Measurements from ENCODE around the gene SLC35G2. TPM values are rescaled to one million over a fixed set of nuclear protein-coding genes. Genes with fewer than 3 reads are reported as not detected.

SLC35G2 gene
- polyA plus RNA-seq, 1 donor from 2014 or later = 6.8 TPM

DNA sequence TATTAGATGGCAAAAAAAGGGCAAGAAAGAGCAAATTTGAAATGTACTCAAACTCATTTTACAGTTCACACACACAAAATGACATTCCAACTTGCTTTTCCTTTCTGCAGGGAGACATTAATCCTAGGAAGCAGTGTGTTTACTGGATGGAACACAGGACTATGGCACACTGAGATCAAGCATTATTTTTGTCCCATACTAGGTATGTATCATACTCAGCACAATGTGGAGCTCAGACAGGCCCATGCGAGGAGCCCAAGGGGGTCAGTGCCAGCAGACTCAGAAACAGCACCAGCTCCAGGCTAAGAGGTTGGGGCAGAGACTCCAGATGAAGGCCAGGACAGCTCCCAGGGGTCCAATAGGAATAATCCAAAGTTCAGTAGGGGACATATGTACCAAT is 30.8 kb upstream of the SLC35G2 start:
- Histone ChIP-seq H3K9me3 (ENCODE audit: low read length) (no peaks in the 10 kb centered on the region), H3K79me2 (replicated peaks; ENCODE audit: insufficient read depth, low read length) (no peaks in the 10 kb centered on the region), H3K9ac (ENCODE audit: low read length) (no peak overlapping the region), H2AFZ (ENCODE audit: low read depth, low read length) (no peak overlapping the region), H3K4me3 (ENCODE audit: low read length) (no peak overlapping the region), H3K27me3 (ENCODE audit: insufficient read depth, low read depth, low read length) (no peaks in the 10 kb centered on the region), H3K4me2 (ENCODE audit: low read length) (no peak overlapping the region), H3K9me2 (ENCODE audit: insufficient read depth, low read length) (no peaks in the 10 kb centered on the region), H4K20me1 (ENCODE audit: insufficient read depth) (no peaks in the 10 kb centered on the region), H3K27ac (ENCODE audit: low read length) (no peak overlapping the region), H3K36me3 (ENCODE audit: insufficient read depth, low read length) (no peaks in the 10 kb centered on the region), H3F3A (ENCODE audit: insufficient read depth, low read length, poor library complexity, severe bottlenecking) (no peaks in the 10 kb centered on the region)
- TF ChIP-seq, protein P1, sequence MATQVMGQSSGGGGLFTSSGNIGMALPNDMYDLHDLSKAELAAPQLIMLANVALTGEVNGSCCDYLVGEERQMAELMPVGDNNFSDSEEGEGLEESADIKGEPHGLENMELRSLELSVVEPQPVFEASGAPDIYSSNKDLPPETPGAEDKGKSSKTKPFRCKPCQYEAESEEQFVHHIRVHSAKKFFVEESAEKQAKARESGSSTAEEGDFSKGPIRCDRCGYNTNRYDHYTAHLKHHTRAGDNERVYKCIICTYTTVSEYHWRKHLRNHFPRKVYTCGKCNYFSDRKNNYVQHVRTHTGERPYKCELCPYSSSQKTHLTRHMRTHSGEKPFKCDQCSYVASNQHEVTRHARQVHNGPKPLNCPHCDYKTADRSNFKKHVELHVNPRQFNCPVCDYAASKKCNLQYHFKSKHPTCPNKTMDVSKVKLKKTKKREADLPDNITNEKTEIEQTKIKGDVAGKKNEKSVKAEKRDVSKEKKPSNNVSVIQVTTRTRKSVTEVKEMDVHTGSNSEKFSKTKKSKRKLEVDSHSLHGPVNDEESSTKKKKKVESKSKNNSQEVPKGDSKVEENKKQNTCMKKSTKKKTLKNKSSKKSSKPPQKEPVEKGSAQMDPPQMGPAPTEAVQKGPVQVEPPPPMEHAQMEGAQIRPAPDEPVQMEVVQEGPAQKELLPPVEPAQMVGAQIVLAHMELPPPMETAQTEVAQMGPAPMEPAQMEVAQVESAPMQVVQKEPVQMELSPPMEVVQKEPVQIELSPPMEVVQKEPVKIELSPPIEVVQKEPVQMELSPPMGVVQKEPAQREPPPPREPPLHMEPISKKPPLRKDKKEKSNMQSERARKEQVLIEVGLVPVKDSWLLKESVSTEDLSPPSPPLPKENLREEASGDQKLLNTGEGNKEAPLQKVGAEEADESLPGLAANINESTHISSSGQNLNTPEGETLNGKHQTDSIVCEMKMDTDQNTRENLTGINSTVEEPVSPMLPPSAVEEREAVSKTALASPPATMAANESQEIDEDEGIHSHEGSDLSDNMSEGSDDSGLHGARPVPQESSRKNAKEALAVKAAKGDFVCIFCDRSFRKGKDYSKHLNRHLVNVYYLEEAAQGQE (IDR thresholded peaks at IDR 0.05; ENCODE audit: borderline replicate concordance) = no peak
- TF ChIP-seq TAF1 (IDR thresholded peaks at IDR 0.05; ENCODE audit: low read depth) (no peak), EP300 (conservative IDR thresholded peaks at IDR 0.05; ENCODE audit: poor library complexity, severe bottlenecking) (no peak), SMC3 (conservative IDR thresholded peaks at IDR 0.05; ENCODE audit: poor library complexity) (no peak), RAD21 (conservative IDR thresholded peaks at IDR 0.05) (no peak), MXI1 (conservative IDR thresholded peaks at IDR 0.05; ENCODE audit: poor library complexity, severe bottlenecking) (no peak), EZH2 (IDR thresholded peaks at IDR 0.05; ENCODE audit: borderline replicate concordance, insufficient read depth, low read length, poor library complexity, severe bottlenecking) (no peak)
- TF ChIP-seq, protein P2, sequence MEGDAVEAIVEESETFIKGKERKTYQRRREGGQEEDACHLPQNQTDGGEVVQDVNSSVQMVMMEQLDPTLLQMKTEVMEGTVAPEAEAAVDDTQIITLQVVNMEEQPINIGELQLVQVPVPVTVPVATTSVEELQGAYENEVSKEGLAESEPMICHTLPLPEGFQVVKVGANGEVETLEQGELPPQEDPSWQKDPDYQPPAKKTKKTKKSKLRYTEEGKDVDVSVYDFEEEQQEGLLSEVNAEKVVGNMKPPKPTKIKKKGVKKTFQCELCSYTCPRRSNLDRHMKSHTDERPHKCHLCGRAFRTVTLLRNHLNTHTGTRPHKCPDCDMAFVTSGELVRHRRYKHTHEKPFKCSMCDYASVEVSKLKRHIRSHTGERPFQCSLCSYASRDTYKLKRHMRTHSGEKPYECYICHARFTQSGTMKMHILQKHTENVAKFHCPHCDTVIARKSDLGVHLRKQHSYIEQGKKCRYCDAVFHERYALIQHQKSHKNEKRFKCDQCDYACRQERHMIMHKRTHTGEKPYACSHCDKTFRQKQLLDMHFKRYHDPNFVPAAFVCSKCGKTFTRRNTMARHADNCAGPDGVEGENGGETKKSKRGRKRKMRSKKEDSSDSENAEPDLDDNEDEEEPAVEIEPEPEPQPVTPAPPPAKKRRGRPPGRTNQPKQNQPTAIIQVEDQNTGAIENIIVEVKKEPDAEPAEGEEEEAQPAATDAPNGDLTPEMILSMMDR (IDR thresholded peaks at IDR 0.05; ENCODE audit: poor library complexity, severe bottlenecking) = no peak

GRCh38 chr3:136789976-136790375 is 28.9 kb upstream of the SLC35G2 start:
- no peak overlapping the region for H3K9ac ChIP-seq (ENCODE audit: low read length)
- no peaks in the 10 kb centered on the region for H3K79me2 ChIP-seq (replicated peaks; ENCODE audit: insufficient read depth, low read length)
- H3K4me2 ChIP-seq (ENCODE audit: low read length) = no peak overlapping the region
- H2AFZ ChIP-seq (ENCODE audit: low read depth, low read length) = no peak overlapping the region
- H3K4me3 ChIP-seq (ENCODE audit: low read length) = no peak overlapping the region
- H3K27ac ChIP-seq (ENCODE audit: low read length) = no peak overlapping the region
- TF ChIP-seq EZH2 (IDR thresholded peaks at IDR 0.05; ENCODE audit: borderline replicate concordance, insufficient read depth, low read length, poor library complexity, severe bottlenecking) (no peak), MXI1 (conservative IDR thresholded peaks at IDR 0.05; ENCODE audit: poor library complexity, severe bottlenecking) (no peak), SMC3 (conservative IDR thresholded peaks at IDR 0.05; ENCODE audit: poor library complexity) (no peak), POLR2AphosphoS5 (IDR thresholded peaks at IDR 0.05) (no peak), RAD21 (conservative IDR thresholded peaks at IDR 0.05) (no peak), TAF1 (IDR thresholded peaks at IDR 0.05; ENCODE audit: low read depth) (no peak), EP300 (conservative IDR thresholded peaks at IDR 0.05; ENCODE audit: poor library complexity, severe bottlenecking) (no peak)
- TF ChIP-seq, protein P1 (IDR thresholded peaks at IDR 0.05; ENCODE audit: borderline replicate concordance) = no peak
- TF ChIP-seq, protein P2 (IDR thresholded peaks at IDR 0.05; ENCODE audit: poor library complexity, severe bottlenecking) = no peak
- H3K27me3 ChIP-seq (ENCODE audit: insufficient read depth, low read depth, low read length) = no peaks in the 10 kb centered on the region
- no peaks in the 10 kb centered on the region for H3K36me3 ChIP-seq (ENCODE audit: insufficient read depth, low read length)
- no peaks in the 10 kb centered on the region for H3K9me2 ChIP-seq (ENCODE audit: insufficient read depth, low read length)
- no peaks in the 10 kb centered on the region for H4K20me1 ChIP-seq (ENCODE audit: insufficient read depth)
- H3K9me3 ChIP-seq (ENCODE audit: low read length) = no peaks in the 10 kb centered on the region
- no peaks in the 10 kb centered on the region for H3F3A ChIP-seq (ENCODE audit: insufficient read depth, low read length, poor library complexity, severe bottlenecking)

Measured in neural cell (in vitro differentiated cells).